MG63 (cell line): ENCODE data around the gene CCDC60. TPM values are rescaled to one million over a fixed set of nuclear protein-coding genes. Genes with fewer than 3 reads are reported as not detected.

Experiments used
- DNase-seq: peaks from one replicate; pipeline ENCODE4 v3.0.0-alpha.2; 2020
- H3K27me3 ChIP-seq: fragments of 250-450 bp; sonication (Bioruptor Pico); 2 replicates; pipeline ENCODE4 v1.5.1; 2020; ENCODE audit warnings: mild to moderate bottlenecking, moderate library complexity
- H3K36me3 ChIP-seq: fragments of 250-450 bp; sonication (Bioruptor Pico); 2 replicates; pipeline ENCODE4 v1.5.1; 2020; ENCODE audit warnings: mild to moderate bottlenecking, moderate library complexity
- H3K4me3 ChIP-seq: fragments of 250-450 bp; sonication (Bioruptor Pico); 2 replicates; pipeline ENCODE4 v1.5.1; 2020; ENCODE audit warnings: mild to moderate bottlenecking, moderate library complexity
- H3K9me3 ChIP-seq: fragments of 250-450 bp; sonication (Bioruptor Pico); 2 replicates; pipeline ENCODE4 v1.5.1; 2020; ENCODE audit warnings: mild to moderate bottlenecking, moderate library complexity
- total RNA-seq: library from RNA; depleted of rRNA; stranded (reverse); fragments of >200 nt; shearing (Covaris generic); gene quantifications from 2 replicates; pipeline ENCODE4 v1.2.3, GENCODE V29; 2014; ENCODE audit warnings: low replicate concordance

The CCDC60 gene
- total RNA-seq, 1 experiment from 2014 or later = not detected

DNA sequence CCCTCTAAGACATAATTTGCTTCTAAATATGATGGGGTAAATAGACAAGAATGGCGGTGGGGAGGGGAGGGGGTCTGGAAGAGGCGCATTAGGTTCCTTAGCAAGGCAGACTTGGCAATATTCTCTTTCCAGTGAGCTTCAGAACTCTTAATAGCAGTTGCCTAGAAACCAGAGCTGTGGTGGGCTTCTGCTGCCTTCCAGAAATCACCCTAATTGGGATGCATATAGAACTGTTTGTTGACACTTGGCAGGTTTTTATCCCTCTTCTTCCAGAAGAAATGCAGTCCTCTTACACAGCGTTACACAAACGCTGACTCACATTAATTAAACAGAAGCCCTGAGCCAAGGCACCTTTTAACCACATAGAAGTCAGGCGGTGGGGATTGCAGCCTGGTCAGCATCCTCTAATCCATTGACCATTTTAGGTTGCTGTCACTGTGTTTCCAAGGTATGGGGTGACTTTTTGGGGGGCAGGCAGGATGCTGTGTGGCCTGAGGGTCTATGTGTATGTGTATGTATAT lies 114.1 kb downstream of the CCDC60 start:
- Histone ChIP-seq H3K4me3 (no peak overlapping the region), H3K36me3 (no peaks in the 10 kb centered on the region), H3K9me3 (no peaks in the 10 kb centered on the region), H3K27me3 (no peaks in the 10 kb centered on the region)
- DNase-seq = no peak

DNA sequence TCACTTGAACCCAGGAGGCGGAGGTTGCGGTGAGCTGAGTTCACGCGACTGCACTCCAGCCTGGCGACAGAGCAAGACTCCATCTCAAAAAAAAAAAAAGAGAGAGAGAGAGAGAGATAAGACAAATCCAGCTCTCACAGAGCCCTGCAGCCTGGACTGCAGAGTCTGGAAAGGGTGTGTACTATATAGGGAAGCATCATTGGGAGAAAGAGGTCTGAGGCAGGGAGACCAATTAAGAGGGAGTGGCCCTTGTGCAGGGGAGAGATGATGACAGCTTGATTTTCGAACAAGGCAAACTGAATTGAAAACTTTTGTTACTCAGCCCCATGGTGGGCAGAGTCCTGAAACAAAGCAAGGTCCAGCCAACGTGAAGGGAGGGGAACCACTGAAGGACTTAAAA lies 116.2 kb downstream of the CCDC60 start:
- no peaks in the 10 kb centered on the region for H3K9me3 ChIP-seq
- no peaks in the 10 kb centered on the region for H3K27me3 ChIP-seq
- no peak for DNase-seq
- no peaks in the 10 kb centered on the region for H3K36me3 ChIP-seq
- H3K4me3 ChIP-seq = no peak overlapping the region

- Histone ChIP-seq H3K27me3 (no peaks in the 10 kb centered on the region), H3K36me3 (no peaks in the 10 kb centered on the region), H3K9me3 (no peaks in the 10 kb centered on the region), H3K4me3 (no peak overlapping the region)
- DNase-seq = no peak
Measured at GRCh38 chr12:119456824-119457223, 122.3 kb downstream of the CCDC60 start.

DNA sequence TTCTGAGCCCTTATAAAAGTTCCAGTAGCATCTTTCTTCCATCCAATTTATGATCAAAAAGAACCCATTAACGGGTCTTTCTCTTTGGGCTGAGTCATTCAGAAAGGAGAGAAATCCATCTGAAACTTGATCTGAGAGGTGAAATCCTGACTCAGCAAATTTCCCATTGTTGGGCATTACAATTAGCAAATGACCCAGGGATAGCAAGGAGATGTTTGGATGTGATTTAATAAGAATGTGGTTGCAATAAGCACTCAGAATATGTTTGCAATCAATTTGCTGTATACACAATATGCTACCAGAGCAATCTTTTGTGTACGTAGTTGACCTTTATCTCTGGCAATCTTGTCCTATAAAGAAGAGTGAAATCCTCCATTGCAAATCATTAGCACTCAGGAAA lies 122.7 kb downstream of the CCDC60 start:
- H3K36me3 ChIP-seq = no peaks in the 10 kb centered on the region
- H3K27me3 ChIP-seq = no peaks in the 10 kb centered on the region
- no peak for DNase-seq
- no peak overlapping the region for H3K4me3 ChIP-seq
- H3K9me3 ChIP-seq = no peaks in the 10 kb centered on the region

DNA sequence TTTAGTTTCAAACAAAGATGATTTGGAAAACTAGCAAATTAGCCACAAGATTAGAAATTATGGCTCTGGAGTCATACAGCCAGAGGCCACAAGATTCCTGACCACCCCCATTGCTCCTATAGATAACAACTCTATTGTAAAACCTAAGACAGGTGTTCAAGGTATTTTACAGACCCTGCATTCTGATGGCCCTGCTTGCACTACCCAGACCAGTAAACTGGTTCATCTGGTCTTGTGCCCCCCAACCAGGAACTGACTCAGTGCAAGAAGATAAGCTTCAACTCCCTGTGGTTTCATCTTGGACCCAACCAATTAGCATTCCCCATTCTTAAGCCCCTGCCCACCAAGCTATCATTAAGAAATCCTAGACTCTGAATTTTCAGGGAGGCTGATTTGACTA lies 125.0 kb downstream of the CCDC60 start:
- H3K36me3 ChIP-seq = no peaks in the 10 kb centered on the region
- H3K27me3 ChIP-seq = no peaks in the 10 kb centered on the region
- DNase-seq = no peak
- no peaks in the 10 kb centered on the region for H3K9me3 ChIP-seq
- no peak overlapping the region for H3K4me3 ChIP-seq

GRCh38 chr12:119460876-119461275 lies 126.3 kb downstream of the CCDC60 start:
- H3K27me3 ChIP-seq = no peaks in the 10 kb centered on the region
- no peaks in the 10 kb centered on the region for H3K9me3 ChIP-seq
- H3K36me3 ChIP-seq = no peaks in the 10 kb centered on the region
- H3K4me3 ChIP-seq = no peak overlapping the region
- no peak for DNase-seq

- no peak for DNase-seq
- Histone ChIP-seq H3K27me3 (no peaks in the 10 kb centered on the region), H3K36me3 (no peaks in the 10 kb centered on the region), H3K9me3 (no peaks in the 10 kb centered on the region), H3K4me3 (no peak overlapping the region)
Measured at GRCh38 chr12:119461636-119462214, 127.2 kb downstream of the CCDC60 start.

- Histone ChIP-seq H3K4me3 (no peak overlapping the region), H3K36me3 (no peaks in the 10 kb centered on the region), H3K9me3 (no peaks in the 10 kb centered on the region), H3K27me3 (no peaks in the 10 kb centered on the region)
- no peak for DNase-seq
Measured at GRCh38 chr12:119463211-119463926, 128.8 kb downstream of the CCDC60 start.

- Histone ChIP-seq H3K9me3 (no peaks in the 10 kb centered on the region), H3K27me3 (no peaks in the 10 kb centered on the region), H3K4me3 (no peak overlapping the region), H3K36me3 (no peaks in the 10 kb centered on the region)
- DNase-seq = no peak
Measured at GRCh38 chr12:119468296-119468695, 133.8 kb downstream of the CCDC60 start.

- H3K9me3 ChIP-seq = no peaks in the 10 kb centered on the region
- DNase-seq = no peak
- no peaks in the 10 kb centered on the region for H3K27me3 ChIP-seq
- no peak overlapping the region for H3K4me3 ChIP-seq
- H3K36me3 ChIP-seq = no peaks in the 10 kb centered on the region
Measured at GRCh38 chr12:119475650-119476049, 141.1 kb downstream of the CCDC60 start.

DNA sequence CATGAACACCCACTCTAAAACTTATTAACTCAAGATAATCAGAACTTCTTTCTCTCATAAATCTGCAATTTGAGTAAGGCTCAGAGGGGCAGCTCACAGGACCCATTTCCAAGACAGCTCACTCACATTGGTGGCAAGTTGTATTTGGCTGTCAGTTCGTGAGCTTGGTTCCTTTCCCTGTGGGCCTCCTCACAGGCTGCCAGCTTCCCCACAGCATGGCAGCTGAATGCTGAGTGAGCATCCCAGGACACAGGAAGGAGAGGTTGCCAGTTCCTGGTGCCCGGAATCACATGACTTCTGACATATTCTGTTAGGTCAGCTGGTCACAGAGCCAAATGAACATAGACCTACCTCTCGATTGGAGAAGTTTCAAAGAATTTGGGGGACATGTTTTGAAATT lies 142.4 kb downstream of the CCDC60 start:
- Histone ChIP-seq H3K9me3 (no peaks in the 10 kb centered on the region), H3K4me3 (no peak overlapping the region), H3K36me3 (no peaks in the 10 kb centered on the region), H3K27me3 (no peaks in the 10 kb centered on the region)
- no peak for DNase-seq

DNA sequence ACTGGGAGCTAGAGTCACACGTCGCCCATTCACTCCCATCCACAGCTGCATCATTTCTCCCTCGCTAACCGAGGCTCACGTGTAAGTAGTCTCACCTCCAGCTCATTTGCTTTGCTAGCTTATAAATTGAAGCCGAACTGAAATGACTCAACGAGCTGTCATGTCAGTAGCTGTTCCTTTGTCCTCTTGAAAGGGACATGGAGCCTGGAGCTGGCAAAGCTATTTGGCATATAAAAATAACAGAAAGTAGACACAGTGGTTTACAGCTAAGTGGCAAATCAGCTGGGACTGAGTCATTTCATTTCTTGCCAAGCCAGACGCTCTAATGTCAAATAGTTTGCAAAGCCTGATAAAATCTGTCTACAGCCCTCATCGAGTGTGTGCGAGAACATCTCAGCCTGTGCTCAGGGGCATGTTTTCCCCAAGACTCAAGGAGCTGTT lies 144.6 kb downstream of the CCDC60 start:
- DNase-seq = no peak

DNA sequence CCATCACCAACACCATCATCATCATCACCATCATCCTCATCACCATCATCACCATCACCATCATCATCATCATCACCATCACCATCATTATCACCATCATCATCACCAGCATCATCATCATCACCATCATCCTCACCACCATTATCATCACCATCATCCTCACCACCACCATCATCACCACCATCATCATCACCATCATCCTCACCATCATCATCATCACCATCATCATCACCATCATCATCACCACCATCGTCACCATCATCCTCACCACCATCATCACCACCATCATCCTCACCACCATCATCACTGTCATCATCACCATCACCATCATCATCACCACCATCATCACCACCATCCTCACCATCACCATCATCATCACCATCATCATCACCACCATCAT lies 146.0 kb downstream of the CCDC60 start:
- Histone ChIP-seq H3K4me3 (no peak overlapping the region), H3K9me3 (no peaks in the 10 kb centered on the region), H3K27me3 (no peaks in the 10 kb centered on the region), H3K36me3 (no peaks in the 10 kb centered on the region)
- DNase-seq = no peak

More for the DNA sequence above, 144.6 kb downstream of the CCDC60 start:
- Histone ChIP-seq H3K36me3 (no peaks in the 10 kb centered on the region), H3K27me3 (no peaks in the 10 kb centered on the region), H3K4me3 (no peak overlapping the region), H3K9me3 (no peaks in the 10 kb centered on the region)

DNA sequence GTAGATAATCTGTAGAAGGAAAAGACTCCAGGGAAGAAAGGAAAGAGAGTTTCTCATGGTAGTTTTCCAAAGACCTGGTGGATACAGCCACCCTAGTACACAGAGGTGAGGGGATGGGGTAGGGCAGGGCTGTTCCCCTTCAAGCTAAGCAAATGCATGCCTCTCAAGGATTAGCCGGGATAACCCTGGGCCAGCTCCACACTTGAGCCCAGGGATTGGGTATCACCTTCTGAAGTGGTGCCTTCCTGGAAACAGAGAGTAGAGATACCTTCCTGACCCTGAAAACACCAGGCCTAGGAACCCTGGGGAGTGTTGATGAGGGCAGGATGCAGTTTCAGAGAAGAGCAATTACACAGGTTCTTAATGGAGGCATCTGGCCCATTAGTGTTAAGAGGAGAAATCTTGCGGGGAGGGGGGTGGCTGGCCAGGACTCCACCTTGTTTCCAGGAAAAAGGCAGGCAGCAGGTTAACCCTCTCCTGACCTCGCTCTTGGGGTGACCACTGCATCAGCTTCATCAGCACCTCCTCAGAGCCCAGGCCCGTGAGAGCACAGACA lies 152.1 kb downstream of the CCDC60 start:
- no peaks in the 10 kb centered on the region for H3K27me3 ChIP-seq
- no peak for DNase-seq
- no peaks in the 10 kb centered on the region for H3K9me3 ChIP-seq
- H3K4me3 ChIP-seq = no peak overlapping the region
- no peaks in the 10 kb centered on the region for H3K36me3 ChIP-seq

- no peaks in the 10 kb centered on the region for H3K9me3 ChIP-seq
- no peaks in the 10 kb centered on the region for H3K27me3 ChIP-seq
- no peaks in the 10 kb centered on the region for H3K36me3 ChIP-seq
- no peak for DNase-seq
- H3K4me3 ChIP-seq = no peak overlapping the region
Measured at GRCh38 chr12:119491814-119492213, 157.3 kb downstream of the CCDC60 start.

DNA sequence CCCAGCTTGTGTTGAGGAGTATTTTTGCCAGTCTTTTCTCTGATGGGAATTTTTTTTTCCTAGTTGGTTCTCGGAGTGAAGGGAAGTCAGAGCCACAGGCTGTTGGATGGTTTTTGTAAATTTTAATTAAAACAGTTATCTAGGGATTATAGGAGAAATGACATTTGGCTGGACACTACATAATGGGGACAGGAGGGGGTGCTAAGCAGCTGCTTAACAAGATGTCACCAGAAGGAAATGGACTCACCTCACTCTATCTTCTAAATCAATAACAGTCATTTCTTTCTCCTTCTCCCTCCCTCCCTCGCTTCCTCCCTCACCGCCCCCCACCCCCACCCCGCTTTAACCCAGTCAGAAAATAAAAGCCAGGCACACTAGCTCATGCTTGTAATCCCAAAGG lies 165.7 kb downstream of the CCDC60 start:
- no peaks in the 10 kb centered on the region for H3K9me3 ChIP-seq
- H3K27me3 ChIP-seq = no peaks in the 10 kb centered on the region
- H3K4me3 ChIP-seq = no peak overlapping the region
- no peak for DNase-seq
- no peaks in the 10 kb centered on the region for H3K36me3 ChIP-seq

DNA sequence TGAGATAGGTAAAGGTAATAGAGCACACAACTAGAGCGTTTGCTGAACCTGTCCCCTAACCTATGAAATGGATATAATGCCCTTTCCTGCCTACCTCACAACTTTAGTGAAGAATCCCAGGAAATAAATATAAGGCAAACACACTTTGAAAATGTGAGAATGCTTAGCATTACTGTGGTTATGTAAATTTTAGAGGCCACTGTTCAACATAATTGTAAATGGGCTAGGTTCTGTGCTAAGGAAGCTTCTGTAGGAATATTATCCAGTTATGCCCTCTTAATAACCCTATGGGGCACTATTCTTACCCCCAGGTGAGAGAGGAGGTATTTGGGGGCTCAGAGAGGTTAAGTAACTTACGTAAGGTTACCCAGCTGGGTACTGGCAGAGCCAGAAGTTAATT lies 166.5 kb downstream of the CCDC60 start:
- H3K4me3 ChIP-seq = no peak overlapping the region

GRCh38 chr12:119505001-119505400 lies 170.5 kb downstream of the CCDC60 start:
- Histone ChIP-seq H3K9me3 (no peaks in the 10 kb centered on the region), H3K4me3 (no peak overlapping the region), H3K36me3 (no peaks in the 10 kb centered on the region), H3K27me3 (no peaks in the 10 kb centered on the region)
- no peak for DNase-seq

More for the DNA sequence above, 166.5 kb downstream of the CCDC60 start:
- H3K27me3 ChIP-seq = no peaks in the 10 kb centered on the region
- DNase-seq = no peak
- no peaks in the 10 kb centered on the region for H3K36me3 ChIP-seq
- no peaks in the 10 kb centered on the region for H3K9me3 ChIP-seq
